BLaER1 treated with 17β-estradiol and CSF1 and Interleukin-3, amounts not matched to agents 10 nM and 100 nM (cell line): ENCODE results near the gene NEDD8.

Experiments used
- H3K27ac ChIP-seq, 11 experiments: shearing (Covaris generic); formaldehyde crosslinking; 2 replicates each; pipeline ENCODE4 v1.8.1; 2022
- H3K27me3 ChIP-seq, 11 experiments: shearing (Covaris generic); formaldehyde crosslinking; 2 replicates each; pipeline ENCODE4 v1.8.1; 2022
- H3K36me3 ChIP-seq, 11 experiments: shearing (Covaris generic); formaldehyde crosslinking; 2 replicates each; pipeline ENCODE4 v1.8.1; 2022
- H3K4me1 ChIP-seq, 10 experiments: shearing (Covaris generic); formaldehyde crosslinking; 2 replicates each; pipeline ENCODE4 v1.8.1; 2022
- H3K4me2 ChIP-seq, 11 experiments: shearing (Covaris generic); formaldehyde crosslinking; 2 replicates each; pipeline ENCODE4 v1.8.1; 2022
- H3K4me3 ChIP-seq, 10 experiments: shearing (Covaris generic); formaldehyde crosslinking; 2 replicates each; pipeline ENCODE4 v1.8.1; 2022
- H3K9ac ChIP-seq, 11 experiments: shearing (Covaris generic); formaldehyde crosslinking; 2 replicates each; pipeline ENCODE4 v1.8.1; 2022
- H3K9me3 ChIP-seq, 11 experiments: shearing (Covaris generic); formaldehyde crosslinking; replicated peaks in 1 of 11; 2 replicates each; pipeline ENCODE4 v1.8.1; 2022
- H4K20me1 ChIP-seq, 11 experiments: shearing (Covaris generic); formaldehyde crosslinking; 2 replicates each; pipeline ENCODE4 v1.8.1; 2022
- Cebpa-rat ChIP-seq, 11 experiments: shearing (Covaris generic); IDR thresholded peaks; 2 replicates each; pipeline ENCODE4 v1.8.1; 2022

The NEDD8 gene

GRCh38 chr14:24182110-24182882 lies 49.9 kb downstream of the NEDD8 start:
- H3K9me3 ChIP-seq: no peaks in the 10 kb centered on the region
- no peak overlapping the region for H3K4me2 ChIP-seq
- no peak overlapping the region for H3K4me3 ChIP-seq
- H3K36me3 ChIP-seq: peaks cover 89 to 100% (median 97%) of the 10 kb centered on the region in 11 experiments
- peaks cover 5 to 45% (median 39%) of the 10 kb centered on the region in 10 experiments for H3K4me1 ChIP-seq
- H3K9ac ChIP-seq: no peak overlapping the region
- TF ChIP-seq Cebpa-rat (IDR thresholded peaks at IDR 0.05): no peak
- no peak overlapping the region for H3K27ac ChIP-seq
- peaks cover 0 to 92% (median 46%) of the 10 kb centered on the region in 11 experiments; a peak in 20 of 22 replicates for H4K20me1 ChIP-seq
- no peaks in the 10 kb centered on the region for H3K27me3 ChIP-seq

GRCh38 chr14:24181371-24182077 lies 50.6 kb downstream of the NEDD8 start:
- no peak overlapping the region for H3K27ac ChIP-seq
- H3K27me3 ChIP-seq: no peaks in the 10 kb centered on the region
- no peaks in the 10 kb centered on the region for H3K9me3 ChIP-seq
- no peak overlapping the region for H3K4me3 ChIP-seq
- H3K4me1 ChIP-seq: peaks cover 0 to 37% (median 32%) of the 10 kb centered on the region in 10 experiments; a peak in 18 of 20 replicates
- peaks cover 92 to 100% (median 97%) of the 10 kb centered on the region in 11 experiments for H3K36me3 ChIP-seq
- no peak overlapping the region for H3K4me2 ChIP-seq
- TF ChIP-seq Cebpa-rat (IDR thresholded peaks at IDR 0.05): no peak
- H4K20me1 ChIP-seq: peaks cover 0 to 91% (median 45%) of the 10 kb centered on the region in 11 experiments; a peak in 20 of 22 replicates
- no peak overlapping the region; a peak in 1 of 22 replicates for H3K9ac ChIP-seq

DNA sequence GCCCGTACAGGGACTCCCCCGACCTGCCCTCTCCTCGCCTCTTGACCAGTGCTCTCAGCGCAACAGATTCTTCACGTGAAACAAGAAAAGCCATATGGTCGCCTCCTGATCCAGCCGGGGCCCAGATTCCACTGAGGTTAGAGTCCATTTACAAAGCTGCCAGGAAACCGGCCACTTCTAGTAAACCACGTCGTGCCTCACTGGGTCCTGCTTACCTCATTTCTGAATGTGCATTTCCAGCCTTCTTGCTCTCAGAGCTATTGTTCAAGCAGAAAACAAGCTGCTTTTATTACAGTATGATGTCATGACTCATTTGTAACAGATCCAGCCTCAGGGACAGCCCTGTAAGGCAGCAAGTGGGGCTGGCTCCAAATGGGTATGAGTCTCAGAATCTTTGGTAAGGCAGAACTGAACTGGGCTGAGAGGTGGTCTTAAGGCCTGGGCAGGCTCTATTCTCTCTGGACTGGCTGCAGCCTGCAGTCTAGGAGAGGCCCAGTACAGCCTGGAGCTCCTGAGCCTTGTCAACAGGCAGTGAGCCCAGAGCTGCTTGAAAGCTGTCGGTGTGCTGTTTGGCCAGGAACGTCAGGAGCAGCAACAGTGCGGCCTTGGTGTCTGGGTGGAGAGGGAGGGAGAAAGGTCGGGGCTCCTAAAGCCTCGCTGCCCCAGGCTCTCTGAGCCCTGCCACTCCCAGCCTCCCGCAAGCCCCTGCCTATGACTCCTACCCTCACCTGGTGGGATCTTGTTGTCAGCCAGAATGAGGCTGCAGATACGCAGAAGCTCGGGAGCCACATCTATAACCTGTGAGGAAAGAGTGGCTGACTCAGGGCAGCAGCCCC lies 52.0 kb downstream of the NEDD8 start:
- peaks cover 0 to 82% (median 45%) of the 10 kb centered on the region in 11 experiments; a peak in 20 of 22 replicates for H4K20me1 ChIP-seq
- H3K4me1 ChIP-seq: peaks cover 0 to 37% (median 31%) of the 10 kb centered on the region in 10 experiments; a peak in 18 of 20 replicates
- H3K4me3 ChIP-seq: no peak overlapping the region
- H3K9me3 ChIP-seq: no peaks in the 10 kb centered on the region
- H3K36me3 ChIP-seq: peaks cover 81 to 97% (median 89%) of the 10 kb centered on the region in 11 experiments
- H3K27me3 ChIP-seq: no peaks in the 10 kb centered on the region
- H3K27ac ChIP-seq: peak overlapping the region in 7 of 11 experiments; percentile 21 to 63 (median 39); a peak in 13 of 22 replicates
- H3K4me2 ChIP-seq: peak overlapping the region in 9 of 11 experiments; percentile 41 to 75 (median 59); a peak in 18 of 22 replicates
- H3K9ac ChIP-seq: peak overlapping the region in 10 of 11 experiments; percentile 9 to 57 (median 38); a peak in 16 of 22 replicates
- no peak for TF ChIP-seq Cebpa-rat (IDR thresholded peaks at IDR 0.05)

GRCh38 chr14:24179294-24179960 lies 52.7 kb downstream of the NEDD8 start:
- no peaks in the 10 kb centered on the region for H3K9me3 ChIP-seq
- peaks cover 73 to 97% (median 81%) of the 10 kb centered on the region in 11 experiments for H3K36me3 ChIP-seq
- H3K27me3 ChIP-seq: no peaks in the 10 kb centered on the region
- H4K20me1 ChIP-seq: peaks cover 0 to 75% (median 45%) of the 10 kb centered on the region in 11 experiments; a peak in 20 of 22 replicates
- peak overlapping the region in 7 of 11 experiments; percentile 21 to 63 (median 39); a peak in 11 of 22 replicates for H3K27ac ChIP-seq
- peaks cover 0 to 37% (median 31%) of the 10 kb centered on the region in 10 experiments; a peak in 18 of 20 replicates for H3K4me1 ChIP-seq
- H3K9ac ChIP-seq: peak overlapping the region in 10 of 11 experiments; percentile 9 to 57 (median 38); a peak in 17 of 22 replicates
- H3K4me3 ChIP-seq: peak overlapping the region in 1 of 10 experiments; percentile 3; a peak in 1 of 20 replicates
- TF ChIP-seq Cebpa-rat (IDR thresholded peaks at IDR 0.05): no peak
- peak overlapping the region in 10 of 11 experiments; percentile 3 to 75 (median 59); a peak in 18 of 22 replicates for H3K4me2 ChIP-seq

- H3K27ac ChIP-seq: peak overlapping the region in 4 of 11 experiments; percentile 26 to 63 (median 48); a peak in 4 of 22 replicates
- peak overlapping the region in 10 of 11 experiments; percentile 3 to 75 (median 59); a peak in 17 of 22 replicates for H3K4me2 ChIP-seq
- H3K4me1 ChIP-seq: peaks cover 0 to 37% (median 31%) of the 10 kb centered on the region in 10 experiments; a peak in 18 of 20 replicates
- peaks cover 66 to 99% (median 75%) of the 10 kb centered on the region in 11 experiments for H3K36me3 ChIP-seq
- H3K9ac ChIP-seq: peak overlapping the region in 8 of 11 experiments; percentile 24 to 57 (median 36); a peak in 11 of 22 replicates
- H4K20me1 ChIP-seq: peaks cover 0 to 70% (median 45%) of the 10 kb centered on the region in 11 experiments; a peak in 20 of 22 replicates
- no peak overlapping the region for H3K4me3 ChIP-seq
- no peak for TF ChIP-seq Cebpa-rat (IDR thresholded peaks at IDR 0.05)
- no peaks in the 10 kb centered on the region for H3K27me3 ChIP-seq
- no peaks in the 10 kb centered on the region for H3K9me3 ChIP-seq
Measured at GRCh38 chr14:24178399-24179178, 53.6 kb downstream of the NEDD8 start.

- Histone ChIP-seq H3K4me2 (no peak overlapping the region), H3K27ac (no peak overlapping the region), H3K27me3 (peaks cover 0 to 1% (median 0%) of the 10 kb centered on the region in 11 experiments; a peak in 1 of 22 replicates), H3K4me1 (peaks cover 0 to 39% (median 31%) of the 10 kb centered on the region in 10 experiments; a peak in 18 of 20 replicates), H3K9ac (peak overlapping the region in 1 of 11 experiments; percentile 24; a peak in 1 of 22 replicates), H4K20me1 (peaks cover 0 to 70% (median 45%) of the 10 kb centered on the region in 11 experiments; a peak in 21 of 22 replicates), H3K4me3 (no peak overlapping the region), H3K9me3 (no peaks in the 10 kb centered on the region), H3K36me3 (peaks cover 59 to 100% (median 68%) of the 10 kb centered on the region in 11 experiments)
- no peak for TF ChIP-seq Cebpa-rat (IDR thresholded peaks at IDR 0.05)
Measured at GRCh38 chr14:24177891-24178290, 54.3 kb downstream of the NEDD8 start.
